Measurements from ENCODE around the gene CDCA4. TPM values are rescaled to one million over a fixed set of nuclear protein-coding genes. Genes with fewer than 3 reads are reported as not detected.

CDCA4 gene
- 10 to 100 TPM; 27.7 to 38.6 (median 35.8) TPM for total RNA-seq

DNA sequence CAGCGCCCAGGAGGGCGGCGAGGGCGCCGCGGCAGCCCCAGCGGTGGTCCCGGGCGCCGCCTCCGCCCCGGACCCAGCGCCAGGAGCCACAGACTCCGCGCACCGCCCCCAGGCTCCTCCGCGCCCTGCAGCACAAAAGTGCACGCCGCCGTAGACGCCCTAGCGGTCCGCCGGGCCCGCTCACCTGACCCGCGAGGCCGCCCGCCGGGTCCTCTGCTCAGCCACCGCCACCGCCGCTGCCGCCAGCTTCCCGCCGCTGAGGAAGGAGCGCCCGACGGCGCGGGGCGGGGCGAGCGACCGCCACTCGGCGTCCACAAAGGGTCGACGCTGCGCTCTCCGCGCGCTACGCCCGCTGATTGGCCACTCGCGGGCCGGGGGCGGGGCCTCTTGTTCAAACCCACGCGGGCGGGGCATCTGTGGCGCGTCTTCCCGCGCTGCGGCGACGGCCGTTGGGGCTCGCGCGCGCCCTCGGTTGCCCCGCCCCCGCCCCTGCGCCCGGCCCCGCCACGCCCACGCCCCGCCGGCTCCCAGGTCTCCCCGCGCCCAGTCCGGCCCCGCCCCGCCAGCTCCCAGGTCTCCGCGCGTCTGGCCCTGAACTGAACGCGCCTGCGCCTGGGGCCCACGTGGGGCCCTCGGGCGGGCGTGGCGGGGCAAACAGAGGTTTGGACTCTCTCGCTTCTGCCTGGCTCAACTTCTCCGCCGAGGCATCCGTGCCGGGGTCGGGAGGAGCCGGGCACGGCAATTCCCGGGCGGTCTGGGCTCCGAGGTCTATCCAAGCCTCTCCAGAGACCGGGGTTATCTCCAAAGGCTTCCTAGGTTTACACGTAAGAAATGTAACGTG lies at the start of gene CDCA4:
CDCA4 (minus strand) TSS at position 269 of the 841 bp plus-strand sequence. CDS start 9,154 bp downstream, outside the sequence.
- H3K27me3 ChIP-seq: no peaks in the 10 kb centered on the region
- H3K27ac ChIP-seq: peak within 1 kb of the TSS; percentile 89
- TF ChIP-seq, protein P1, sequence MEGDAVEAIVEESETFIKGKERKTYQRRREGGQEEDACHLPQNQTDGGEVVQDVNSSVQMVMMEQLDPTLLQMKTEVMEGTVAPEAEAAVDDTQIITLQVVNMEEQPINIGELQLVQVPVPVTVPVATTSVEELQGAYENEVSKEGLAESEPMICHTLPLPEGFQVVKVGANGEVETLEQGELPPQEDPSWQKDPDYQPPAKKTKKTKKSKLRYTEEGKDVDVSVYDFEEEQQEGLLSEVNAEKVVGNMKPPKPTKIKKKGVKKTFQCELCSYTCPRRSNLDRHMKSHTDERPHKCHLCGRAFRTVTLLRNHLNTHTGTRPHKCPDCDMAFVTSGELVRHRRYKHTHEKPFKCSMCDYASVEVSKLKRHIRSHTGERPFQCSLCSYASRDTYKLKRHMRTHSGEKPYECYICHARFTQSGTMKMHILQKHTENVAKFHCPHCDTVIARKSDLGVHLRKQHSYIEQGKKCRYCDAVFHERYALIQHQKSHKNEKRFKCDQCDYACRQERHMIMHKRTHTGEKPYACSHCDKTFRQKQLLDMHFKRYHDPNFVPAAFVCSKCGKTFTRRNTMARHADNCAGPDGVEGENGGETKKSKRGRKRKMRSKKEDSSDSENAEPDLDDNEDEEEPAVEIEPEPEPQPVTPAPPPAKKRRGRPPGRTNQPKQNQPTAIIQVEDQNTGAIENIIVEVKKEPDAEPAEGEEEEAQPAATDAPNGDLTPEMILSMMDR (IDR thresholded peaks at IDR 0.05): no peak
- TF ChIP-seq POLR2A (IDR thresholded peaks at IDR 0.05) (peak in 1 of 2 donors; percentile 33), POLR2AphosphoS5 (IDR thresholded peaks at IDR 0.05) (no peak)
- peak within 1 kb of the TSS; percentile 85 for H3K4me3 ChIP-seq
- H3K36me3 ChIP-seq: no peaks in the 10 kb centered on the region
- DNase-seq (ENCODE audit: low spot score in 2 of 2): peak; percentile 97 to 98
- WGBS: 0% methylated on average over 29 of the region's 115 CpGs
- H3K9me3 ChIP-seq: no peaks in the 10 kb centered on the region
- H3K4me1 ChIP-seq: peaks cover 47% of the 10 kb centered on the region

- peak overlapping the region; percentile 59 for H3K27ac ChIP-seq
- no peak overlapping the region for H3K4me3 ChIP-seq
- TF ChIP-seq, protein P1 (IDR thresholded peaks at IDR 0.05): no peak
- TF ChIP-seq EP300 (IDR thresholded peaks at IDR 0.05) (no peak), POLR2AphosphoS5 (IDR thresholded peaks at IDR 0.05) (no peak), POLR2A (IDR thresholded peaks at IDR 0.05) (no peak)
- 49% methylated on average over 18 of the region's 20 CpGs for WGBS
- peaks cover 27% of the 10 kb centered on the region for H3K27me3 ChIP-seq
- DNase-seq (ENCODE audit: low spot score in 2 of 2): peak; percentile 70 to 80
- no peaks in the 10 kb centered on the region for H3K36me3 ChIP-seq
- peaks cover 14% of the 10 kb centered on the region for H3K4me1 ChIP-seq
- no peaks in the 10 kb centered on the region for H3K9me3 ChIP-seq
Measured at GRCh38 chr14:105069871-105070759, 49.2 kb upstream of the CDCA4 start.

GRCh38 chr14:105069522-105069870 lies 48.6 kb upstream of the CDCA4 start:
- no peak for DNase-seq (ENCODE audit: low spot score in 2 of 2)
- H3K9me3 ChIP-seq: no peaks in the 10 kb centered on the region
- no peak for TF ChIP-seq EP300 (IDR thresholded peaks at IDR 0.05)
- no peak for TF ChIP-seq POLR2AphosphoS5 (IDR thresholded peaks at IDR 0.05)
- TF ChIP-seq, protein P1 (IDR thresholded peaks at IDR 0.05): no peak
- TF ChIP-seq POLR2A (IDR thresholded peaks at IDR 0.05): no peak
- no peaks in the 10 kb centered on the region for H3K36me3 ChIP-seq
- H3K27ac ChIP-seq: peak overlapping the region; percentile 59
- peaks cover 8% of the 10 kb centered on the region for H3K4me1 ChIP-seq
- no peak overlapping the region for H3K4me3 ChIP-seq
- H3K27me3 ChIP-seq: peaks cover 27% of the 10 kb centered on the region
- WGBS: 91% methylated on average over 10 of the region's 10 CpGs

DNA sequence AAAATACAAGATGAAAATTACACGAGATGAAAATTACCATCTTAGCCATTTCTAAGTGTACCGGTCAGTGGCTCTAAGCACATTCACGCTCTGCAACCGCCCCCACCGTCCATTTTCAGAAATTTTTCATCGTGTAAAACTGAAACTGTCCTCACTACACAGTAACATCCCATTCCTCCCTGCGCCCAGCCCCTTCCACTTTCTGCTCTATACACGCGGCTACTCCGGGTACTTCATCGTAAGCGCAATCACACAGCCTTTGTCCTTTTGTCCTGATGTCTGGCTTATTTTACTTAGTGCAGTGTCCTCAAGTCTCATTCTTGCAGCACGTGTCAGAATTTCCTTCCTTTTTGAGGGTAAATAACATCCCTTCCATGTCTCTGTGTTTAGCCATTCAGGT lies 47.9 kb upstream of the CDCA4 start:
- no peak overlapping the region for H3K4me3 ChIP-seq
- TF ChIP-seq, protein P1 (IDR thresholded peaks at IDR 0.05): no peak
- no peak for TF ChIP-seq POLR2AphosphoS5 (IDR thresholded peaks at IDR 0.05)

GRCh38 chr14:105067969-105068301 lies 47.1 kb upstream of the CDCA4 start:
- Histone ChIP-seq H3K27ac (no peak overlapping the region), H3K27me3 (peaks cover 12% of the 10 kb centered on the region), H3K9me3 (no peaks in the 10 kb centered on the region), H3K4me3 (no peak overlapping the region), H3K4me1 (peaks cover 6% of the 10 kb centered on the region), H3K36me3 (no peaks in the 10 kb centered on the region)
- no peak for TF ChIP-seq POLR2A (IDR thresholded peaks at IDR 0.05)
- no peak for TF ChIP-seq POLR2AphosphoS5 (IDR thresholded peaks at IDR 0.05)
- no peak for TF ChIP-seq EP300 (IDR thresholded peaks at IDR 0.05)
- TF ChIP-seq, protein P1 (IDR thresholded peaks at IDR 0.05): no peak
- WGBS: 98% methylated on average over 7 of the region's 12 CpGs
- DNase-seq (ENCODE audit: low spot score in 2 of 2): peak in 1 of 2 donors; percentile 63

More for the DNA sequence above, 47.9 kb upstream of the CDCA4 start:
- Histone ChIP-seq H3K4me1 (peaks cover 6% of the 10 kb centered on the region), H3K27ac (no peak overlapping the region), H3K9me3 (no peaks in the 10 kb centered on the region), H3K27me3 (peaks cover 20% of the 10 kb centered on the region), H3K36me3 (no peaks in the 10 kb centered on the region)
- no peak for DNase-seq (ENCODE audit: low spot score in 2 of 2)
- WGBS: 77% methylated on average over 13 of the region's 13 CpGs
